GM18870 (cell line): ENCODE results near the gene SBK3.
"Not testable (repeated sequence)": the region's sequence is repeated elsewhere in the genome, so short reads cannot be mapped to it uniquely, and the experiment has no call there.

Experiments
- ATAC-seq: cut with Tn5 transposase; IDR thresholded peaks from one replicate; pipeline ENCODE4 v1.9.1; 2021; ENCODE audit warnings: moderate library complexity; ENCODE audit not compliant: unreplicated experiment

The SBK3 gene

GRCh38 chr19:55576746-55577145, 31.4 kb upstream of the SBK3 start:
- ATAC-seq = no peak

DNA sequence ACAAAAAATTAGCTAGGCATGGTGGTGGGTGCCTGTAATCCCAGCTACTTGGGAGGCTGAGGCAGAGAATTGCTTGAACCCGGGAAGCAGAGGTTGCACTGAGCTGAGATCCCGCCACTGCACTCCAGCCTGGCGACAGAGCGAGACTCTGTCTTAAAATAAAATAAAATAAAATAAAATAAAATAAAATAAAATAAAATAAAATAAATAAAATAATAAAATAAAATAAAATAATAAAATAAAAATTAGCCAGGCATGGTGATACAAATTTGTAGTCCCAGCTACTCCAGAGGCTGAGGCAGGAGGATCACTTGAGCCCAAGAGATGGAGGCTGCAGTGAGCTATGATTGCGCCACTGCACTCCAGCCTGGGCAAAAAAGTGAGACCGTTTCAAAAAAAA, 28.6 kb upstream of the SBK3 start:
- not testable (repeated sequence) for ATAC-seq

GRCh38 chr19:55569477-55569876, 24.1 kb upstream of the SBK3 start:
- not testable (repeated sequence) for ATAC-seq

DNA sequence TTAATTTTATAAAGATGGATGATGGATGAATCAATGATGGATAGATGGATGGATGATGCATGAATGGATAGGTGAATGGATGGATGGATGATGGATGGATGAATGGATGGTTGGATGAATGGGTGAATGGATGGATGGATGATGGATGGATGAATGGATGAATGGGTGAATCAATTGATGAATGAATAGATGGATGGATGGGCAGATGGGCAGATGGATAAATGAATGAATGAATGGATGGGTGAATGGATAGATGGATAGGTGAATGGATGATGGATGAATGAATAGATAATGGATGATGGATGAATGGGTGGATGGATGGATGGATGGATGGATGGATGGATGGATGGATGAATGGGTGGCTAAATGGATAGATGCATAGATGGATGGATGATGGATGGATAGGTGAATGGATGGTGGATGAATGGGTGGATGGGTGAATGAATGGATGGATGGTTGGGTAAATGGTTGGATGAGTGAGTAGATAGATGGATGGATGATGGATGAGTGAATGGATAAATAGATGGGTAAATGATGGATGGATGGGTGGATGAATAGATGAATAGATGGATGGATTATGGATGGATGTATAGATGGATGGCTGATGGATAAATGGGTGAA, 22.5 kb upstream of the SBK3 start:
- no peak for ATAC-seq

DNA sequence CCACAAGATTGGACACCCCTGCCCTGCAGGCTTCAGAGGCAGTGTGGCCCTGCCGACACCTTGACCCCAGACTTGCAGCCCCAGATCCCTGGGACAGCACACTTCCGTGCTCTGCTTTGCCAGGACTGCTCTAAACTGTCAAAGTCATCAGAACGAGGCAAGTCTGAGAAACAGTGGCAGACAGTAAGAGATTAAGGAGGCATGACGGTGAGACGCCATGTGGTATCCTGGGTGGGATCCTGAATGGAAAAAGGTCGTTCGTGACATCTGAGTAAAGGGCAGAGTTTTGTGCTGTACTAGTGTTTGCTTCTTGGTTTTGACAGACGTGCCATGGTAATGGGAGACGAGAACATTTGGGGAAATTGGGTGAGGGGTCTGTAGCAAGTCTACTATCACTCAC, 21.5 kb upstream of the SBK3 start:
- ATAC-seq = no peak

GRCh38 chr19:55563261-55563690, 17.9 kb upstream of the SBK3 start:
- ATAC-seq = no peak

- no peak for ATAC-seq
These were observed 14.3 kb upstream of the SBK3 start for GRCh38 chr19:55559684-55560083.

DNA sequence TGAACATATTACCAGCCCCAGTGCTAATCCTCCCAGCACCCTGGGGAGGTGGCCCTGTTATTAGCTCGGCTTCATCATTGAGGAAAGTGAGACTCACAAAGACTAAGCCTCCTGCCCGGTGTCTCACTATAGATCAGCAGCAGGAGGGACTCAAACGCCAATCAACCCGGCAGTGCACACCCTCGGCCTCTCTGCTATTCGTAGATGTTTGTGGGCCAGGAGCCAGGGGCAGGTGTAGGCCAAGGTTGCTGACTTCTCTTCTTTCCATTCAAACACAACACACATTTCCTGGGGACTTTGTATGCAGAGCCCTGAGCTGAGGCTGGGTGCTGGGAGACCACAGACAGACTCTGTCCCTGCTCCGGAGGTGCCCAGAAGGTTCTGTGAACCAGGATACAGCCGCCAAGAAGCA, 9.4 kb upstream of the SBK3 start:
- ATAC-seq = no peak

DNA sequence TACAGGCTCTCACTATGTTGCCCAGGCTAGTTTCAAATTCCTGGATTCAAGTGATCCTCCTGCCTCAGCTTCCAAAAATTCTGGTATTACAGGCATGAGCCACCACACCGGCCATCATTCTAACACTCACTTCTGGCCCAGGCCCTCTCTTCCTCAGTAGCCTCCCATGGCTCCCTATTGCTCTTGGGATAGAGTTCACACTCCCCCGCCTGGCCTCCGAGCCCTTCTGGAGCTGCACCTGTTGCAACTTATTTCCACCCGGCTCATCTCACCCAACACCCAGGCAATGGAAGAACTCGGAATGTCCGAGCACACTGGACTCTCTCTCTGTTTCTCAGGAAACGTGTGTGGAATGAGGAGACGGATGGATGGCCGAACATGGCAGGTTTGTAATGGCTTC, 9.0 kb upstream of the SBK3 start:
- ATAC-seq = no peak

DNA sequence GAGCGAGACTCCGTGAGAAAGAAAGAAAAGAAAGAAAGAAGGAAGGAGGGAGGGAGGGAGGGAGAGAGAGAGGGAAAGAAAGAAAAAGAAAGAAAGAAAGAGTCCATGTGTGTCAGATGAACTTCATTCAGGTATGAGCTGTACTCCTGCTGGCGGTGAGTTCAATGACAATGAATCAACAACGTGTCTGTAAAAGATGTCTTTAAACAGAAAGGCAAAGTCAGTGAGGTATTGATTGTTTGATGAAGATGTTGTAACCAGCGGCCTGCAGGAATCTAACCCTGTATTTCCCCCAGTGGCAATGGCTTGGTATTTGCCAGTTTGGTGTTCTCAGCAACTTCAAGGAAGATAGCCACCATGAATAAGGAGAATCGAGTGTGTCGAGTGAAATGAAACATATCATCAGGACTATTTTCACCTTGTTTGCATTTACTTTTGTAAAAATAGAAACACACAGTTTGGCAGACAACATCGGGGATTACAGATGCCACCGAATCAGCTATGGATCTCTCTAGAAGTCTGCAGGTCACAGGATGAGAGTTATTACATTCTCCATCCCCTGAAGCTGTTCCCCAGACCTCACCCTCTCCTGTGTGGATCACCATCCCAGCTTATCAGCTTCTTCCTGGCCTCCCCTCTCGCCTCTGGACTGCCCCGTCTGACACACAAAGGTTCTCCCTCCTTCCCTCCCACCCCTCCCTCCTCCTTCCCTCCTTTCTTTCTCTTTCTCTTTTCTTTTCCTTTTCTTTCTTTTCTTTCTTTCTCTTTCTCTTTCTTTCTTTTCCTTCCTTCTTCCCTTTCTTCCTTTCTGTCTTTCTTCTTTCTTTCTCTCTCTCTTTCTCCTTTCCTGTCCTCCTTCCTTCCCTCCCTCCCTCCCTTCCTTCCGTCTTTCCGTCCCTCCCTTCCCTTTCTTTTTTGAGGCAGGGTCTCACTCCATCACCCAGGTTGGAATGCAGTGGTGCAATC, 8.2 kb upstream of the SBK3 start:
- ATAC-seq = no peak

DNA sequence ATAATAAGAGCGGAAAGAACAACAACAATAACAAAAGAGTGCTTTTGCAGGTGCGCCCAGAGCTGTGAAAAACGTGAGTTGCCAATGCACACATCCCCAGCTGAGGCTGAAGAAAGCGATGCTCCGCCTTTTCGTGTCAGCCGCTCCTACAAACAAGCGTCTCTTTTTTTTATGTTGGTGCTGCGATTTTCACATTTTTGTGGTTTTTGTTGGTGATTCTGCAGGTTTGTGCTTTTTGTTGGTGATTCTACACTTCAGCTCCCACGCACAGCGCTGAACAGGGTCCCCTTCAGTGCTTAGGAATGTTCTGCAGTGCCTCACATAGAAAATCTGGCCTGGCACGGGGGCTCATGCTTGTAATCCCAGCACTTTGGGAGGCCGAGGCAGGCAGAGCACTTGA, 7.3 kb upstream of the SBK3 start:
- no peak for ATAC-seq

- ATAC-seq = no peak
These were observed 6.9 kb upstream of the SBK3 start for GRCh38 chr19:55552206-55552605.

DNA sequence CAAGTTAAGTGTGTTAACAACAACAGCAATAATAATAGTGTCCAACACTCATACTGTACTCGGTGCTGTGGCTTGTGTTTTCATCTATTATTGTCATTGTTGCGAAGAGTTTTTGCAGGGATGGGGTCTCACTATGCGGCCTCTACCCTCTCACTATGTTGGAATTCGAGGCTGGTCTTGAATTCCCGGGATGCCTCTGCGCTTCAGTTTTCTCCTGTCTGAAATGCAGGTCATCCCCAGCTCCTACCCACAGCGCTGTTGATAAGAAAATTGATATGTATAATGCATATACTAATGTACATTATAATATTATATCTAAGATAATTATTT, 4.9 kb upstream of the SBK3 start:
- no peak for ATAC-seq

- ATAC-seq = no peak
These were observed 4.4 kb upstream of the SBK3 start for GRCh38 chr19:55549500-55550320.

DNA sequence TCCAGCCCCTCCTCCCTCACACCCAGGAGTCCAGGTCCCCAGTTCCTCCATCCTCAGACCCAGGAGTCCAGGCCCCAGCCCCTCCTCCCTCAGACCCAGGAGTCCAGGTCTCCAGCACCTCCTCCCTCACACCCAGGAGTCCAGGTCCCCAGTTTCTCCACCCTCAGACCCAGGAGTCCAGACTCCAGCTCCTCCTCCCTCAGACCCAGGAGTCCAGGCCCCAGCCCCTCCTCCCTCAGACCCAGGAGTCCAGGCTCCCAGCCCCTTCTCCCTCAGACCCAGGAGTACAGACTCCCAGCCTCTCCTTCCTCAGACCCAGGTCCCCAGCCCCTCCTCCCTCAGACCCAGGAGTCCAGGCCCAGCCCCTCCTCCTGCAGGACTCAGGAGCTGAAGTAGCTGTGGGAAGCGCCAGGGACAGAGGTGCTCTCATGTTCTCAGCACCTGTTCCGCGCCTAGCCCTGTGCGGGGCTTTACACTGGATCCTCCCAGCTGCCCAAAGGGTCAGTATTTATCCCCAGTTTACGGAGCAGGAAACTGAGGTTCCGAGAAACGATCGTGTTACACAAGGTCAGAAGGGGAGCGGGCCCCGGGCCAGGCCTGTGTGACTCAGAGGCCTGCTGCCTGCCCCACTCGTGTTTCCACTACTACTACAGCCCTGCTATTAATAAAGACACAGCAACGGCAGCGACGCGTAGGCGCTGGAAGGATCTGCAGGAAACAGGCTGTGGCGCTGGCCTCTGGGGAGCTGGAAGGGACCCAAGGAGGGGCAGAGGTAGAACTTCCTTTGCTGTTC, 1.7 kb upstream of the SBK3 start:
- ATAC-seq = no peak

DNA sequence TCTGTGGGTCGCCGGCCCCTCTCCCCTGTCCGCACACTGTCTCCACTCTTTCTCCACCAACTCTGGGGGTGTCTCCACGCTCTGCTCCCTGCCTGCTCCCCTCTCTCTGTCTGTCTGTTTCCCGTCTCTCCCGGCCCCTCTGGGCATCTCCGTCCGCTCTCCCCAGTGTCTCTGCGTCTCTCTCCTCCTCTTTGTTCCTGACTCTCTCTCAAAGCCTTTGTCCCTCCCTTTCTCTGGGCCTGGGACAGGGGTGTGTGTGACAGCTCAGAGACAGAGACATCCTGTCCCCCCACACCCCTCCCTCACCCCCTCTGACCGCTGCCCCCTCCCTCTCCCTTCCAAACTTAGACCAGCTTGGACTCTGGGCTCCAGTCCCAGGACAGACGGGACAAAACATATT, 668 bp upstream of the SBK3 start:
- ATAC-seq = no peak

DNA sequence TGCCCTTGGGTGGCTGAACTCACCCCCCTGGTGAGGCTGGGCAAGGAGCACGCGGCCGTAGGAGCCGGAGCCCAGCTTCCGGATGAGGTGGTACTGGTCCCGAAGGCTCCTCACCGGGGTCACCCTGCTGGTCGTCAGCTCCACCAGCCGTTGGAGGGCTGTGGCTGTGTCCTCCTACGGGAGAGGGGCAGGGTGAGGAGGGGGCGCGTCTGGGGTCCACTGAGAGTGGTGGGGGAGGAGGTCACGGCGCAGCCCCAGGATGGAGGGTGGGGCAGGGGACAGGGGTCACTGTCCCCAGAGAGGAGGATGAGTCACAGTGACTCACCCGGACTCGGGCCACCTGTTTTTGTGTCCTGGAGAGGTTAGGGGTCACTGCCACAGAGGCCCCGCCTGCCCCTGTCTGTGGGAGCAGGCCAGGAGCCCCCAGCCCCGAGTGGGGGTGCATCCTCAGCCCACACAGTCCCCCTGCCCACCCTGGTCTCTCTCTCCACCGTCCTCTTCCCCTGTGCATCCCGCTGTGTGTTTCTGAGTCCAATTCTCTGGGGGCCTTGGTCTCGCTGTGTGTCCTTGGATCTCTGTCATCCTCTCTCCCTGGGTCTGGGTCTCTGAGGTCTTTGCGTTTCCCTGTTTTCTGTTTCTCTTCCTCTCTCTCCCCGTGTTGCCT, 435 bp downstream of the SBK3 start:
- ATAC-seq = no peak

- no peak for ATAC-seq
These were observed 1.3 kb downstream of the SBK3 start for GRCh38 chr19:55544014-55544413.

- ATAC-seq = no peak
These were observed 1.8 kb downstream of the SBK3 start for GRCh38 chr19:55543567-55543966.

GRCh38 chr19:55542292-55542855, 3.0 kb downstream of the SBK3 start:
- ATAC-seq = no peak
